KMS-11 (cell line): ENCODE data around the gene RBMS3.

Experiments used
- H2AFZ ChIP-seq: fragments of 200-600 bp; sonication (generic); 2 replicates; pipeline ENCODE4 v1.6.1; 2016; ENCODE audit warnings: antibody characterized with exemption, mixed run types, low read depth
- H3K27ac ChIP-seq: fragments of 200-600 bp; sonication (generic); 2 replicates; pipeline ENCODE4 v1.6.1; 2016; ENCODE audit warnings: mild to moderate bottlenecking, mixed run types
- H3K27me3 ChIP-seq: fragments of 200-600 bp; sonication (generic); 2 replicates; pipeline ENCODE4 v1.6.1; 2017; ENCODE audit warnings: mild to moderate bottlenecking, low read depth, mixed run types, moderate library complexity; ENCODE audit not compliant: insufficient read depth
- H3K36me3 ChIP-seq: fragments of 200-600 bp; sonication (generic); 2 replicates; pipeline ENCODE4 v1.6.1; 2017; ENCODE audit warnings: mild to moderate bottlenecking, mixed run types; ENCODE audit not compliant: insufficient read depth
- H3K4me1 ChIP-seq: fragments of 200-600 bp; sonication (generic); 2 replicates; pipeline ENCODE4 v1.6.1; 2016; ENCODE audit warnings: mild to moderate bottlenecking, low read depth, mixed run types; ENCODE audit not compliant: poor library complexity, severe bottlenecking
- H3K4me2 ChIP-seq: fragments of 200-600 bp; sonication (generic); 2 replicates; pipeline ENCODE4 v1.7.0; 2016; ENCODE audit warnings: mild to moderate bottlenecking, mixed run types
- H3K4me3 ChIP-seq: fragments of 200-600 bp; sonication (generic); IDR thresholded peaks from 2 replicates; pipeline ENCODE4 v1.6.1; 2017; ENCODE audit warnings: low read depth, low read length, mixed read lengths; ENCODE audit not compliant: insufficient read depth
- H3K79me2 ChIP-seq: fragments of 200-600 bp; sonication (generic); 2 replicates; pipeline ENCODE4 v1.6.1; 2016; ENCODE audit warnings: low read depth, mixed run types; ENCODE audit not compliant: insufficient read depth
- H3K9ac ChIP-seq: fragments of 200-600 bp; sonication (generic); 2 replicates; pipeline ENCODE4 v1.6.1; 2016; ENCODE audit warnings: mild to moderate bottlenecking, mixed run types
- H4K20me1 ChIP-seq: fragments of 200-600 bp; sonication (generic); 2 replicates; pipeline ENCODE4 v1.6.1; 2016; ENCODE audit warnings: mild to moderate bottlenecking, mixed run types; ENCODE audit not compliant: insufficient read depth
- CTCF ChIP-seq: fragments of 200-600 bp; sonication (generic); conservative IDR thresholded peaks from 2 replicates; pipeline ENCODE4 v1.6.1; 2017; ENCODE audit warnings: low read depth, mild to moderate bottlenecking, antibody characterized with exemption, low read length, moderate library complexity, mixed read lengths

Gene RBMS3

GRCh38 chr3:29582273-29582672, 301.4 kb downstream of the RBMS3 start:
- no peak overlapping the region for H3K9ac ChIP-seq
- no peaks in the 10 kb centered on the region for H3K27me3 ChIP-seq
- H3K27ac ChIP-seq: no peak overlapping the region
- H3K36me3 ChIP-seq: no peaks in the 10 kb centered on the region
- H3K4me2 ChIP-seq: no peak overlapping the region
- H3K4me3 ChIP-seq: no peak overlapping the region
- no peak overlapping the region for H2AFZ ChIP-seq
- H3K79me2 ChIP-seq: no peaks in the 10 kb centered on the region
- H4K20me1 ChIP-seq: no peaks in the 10 kb centered on the region
- H3K4me1 ChIP-seq: no peaks in the 10 kb centered on the region
- TF ChIP-seq CTCF: no peak

GRCh38 chr3:29583861-29584260, 303.0 kb downstream of the RBMS3 start:
- Histone ChIP-seq H4K20me1 (no peaks in the 10 kb centered on the region), H3K4me1 (no peaks in the 10 kb centered on the region), H3K4me2 (no peak overlapping the region), H3K4me3 (no peak overlapping the region), H3K36me3 (no peaks in the 10 kb centered on the region), H2AFZ (no peak overlapping the region), H3K9ac (no peak overlapping the region), H3K79me2 (no peaks in the 10 kb centered on the region), H3K27me3 (no peaks in the 10 kb centered on the region), H3K27ac (no peak overlapping the region)
- no peak for TF ChIP-seq CTCF

GRCh38 chr3:29585368-29585767, 304.5 kb downstream of the RBMS3 start:
- TF ChIP-seq CTCF: no peak
- Histone ChIP-seq H3K4me1 (no peaks in the 10 kb centered on the region), H3K79me2 (no peaks in the 10 kb centered on the region), H3K9ac (no peak overlapping the region), H3K27ac (no peak overlapping the region), H4K20me1 (no peaks in the 10 kb centered on the region), H3K4me2 (no peak overlapping the region), H3K27me3 (no peaks in the 10 kb centered on the region), H3K4me3 (no peak overlapping the region), H3K36me3 (no peaks in the 10 kb centered on the region), H2AFZ (no peak overlapping the region)

DNA sequence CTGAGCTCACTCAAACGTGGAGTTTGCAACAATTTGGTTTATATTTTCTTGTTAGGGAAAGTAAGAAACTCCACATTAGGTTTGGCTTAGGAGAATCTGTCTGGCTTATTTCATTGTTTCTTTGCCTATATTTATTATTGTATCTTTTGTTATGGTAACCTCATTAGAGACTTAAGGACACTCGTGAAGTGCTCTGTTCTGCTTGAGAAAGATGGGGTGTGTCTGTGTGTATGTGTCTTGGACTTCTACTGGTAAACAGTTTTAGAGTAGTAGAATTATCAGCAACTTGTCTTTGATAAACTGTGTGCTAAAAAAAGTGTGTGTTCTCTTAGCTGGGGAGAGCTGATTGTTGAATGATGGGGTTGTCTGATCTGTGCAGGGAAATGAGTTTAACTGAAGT, 306.5 kb downstream of the RBMS3 start:
- no peak overlapping the region for H3K4me3 ChIP-seq
- TF ChIP-seq CTCF: no peak
- H3K9ac ChIP-seq: no peak overlapping the region
- H3K4me1 ChIP-seq: no peaks in the 10 kb centered on the region
- no peak overlapping the region for H2AFZ ChIP-seq
- H4K20me1 ChIP-seq: no peaks in the 10 kb centered on the region
- no peaks in the 10 kb centered on the region for H3K36me3 ChIP-seq
- no peaks in the 10 kb centered on the region for H3K27me3 ChIP-seq
- no peak overlapping the region for H3K4me2 ChIP-seq
- no peaks in the 10 kb centered on the region for H3K79me2 ChIP-seq
- no peak overlapping the region for H3K27ac ChIP-seq

- no peak overlapping the region for H3K9ac ChIP-seq
- no peak overlapping the region for H3K27ac ChIP-seq
- no peaks in the 10 kb centered on the region for H3K36me3 ChIP-seq
- no peak overlapping the region for H3K4me3 ChIP-seq
- H2AFZ ChIP-seq: no peak overlapping the region
- no peaks in the 10 kb centered on the region for H3K79me2 ChIP-seq
- no peaks in the 10 kb centered on the region for H3K4me1 ChIP-seq
- H3K4me2 ChIP-seq: no peak overlapping the region
- TF ChIP-seq CTCF: no peak
- no peaks in the 10 kb centered on the region for H3K27me3 ChIP-seq
- H4K20me1 ChIP-seq: no peaks in the 10 kb centered on the region
Observed at GRCh38 chr3:29590012-29590411, 309.1 kb downstream of the RBMS3 start.
